Loucy (cell line): Measurements from ENCODE around the gene SASH1.

ENCODE experiments used
- EZH2phosphoT487 ChIP-seq: fragments of 200-600 bp; IDR thresholded peaks from 2 replicates; pipeline ENCODE4 v1.6.1; 2018; ENCODE audit warnings: antibody characterized with exemption, mild to moderate bottlenecking, moderate library complexity, borderline replicate concordance
- TF ChIP-seq, protein P1 (sequence below): fragments of 200-600 bp; sonication (generic); conservative IDR thresholded peaks from 2 replicates; pipeline ENCODE4 v1.5.1; 2014; ENCODE audit warnings: mild to moderate bottlenecking, antibody characterized with exemption, low read length

DNA sequence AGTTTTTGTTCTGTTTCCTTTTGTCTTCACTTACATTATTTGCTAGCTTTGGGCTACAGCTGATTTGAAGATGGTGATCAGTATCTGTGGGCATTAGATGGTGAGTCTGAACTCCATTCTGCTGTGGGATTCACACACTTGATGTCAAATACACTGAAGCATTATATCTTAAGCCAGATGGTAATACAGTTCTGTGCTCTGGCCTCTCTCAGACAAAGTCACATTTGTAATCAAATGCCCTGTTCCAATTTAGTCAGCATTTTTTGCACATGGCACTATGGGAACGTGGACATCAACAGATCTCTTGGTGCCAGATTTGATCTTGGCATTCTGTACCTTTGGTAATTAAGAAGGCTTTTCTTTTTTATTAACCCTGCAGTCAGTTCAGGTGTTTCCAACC, 56.0 kb downstream of the SASH1 start:
- TF ChIP-seq, protein P1, sequence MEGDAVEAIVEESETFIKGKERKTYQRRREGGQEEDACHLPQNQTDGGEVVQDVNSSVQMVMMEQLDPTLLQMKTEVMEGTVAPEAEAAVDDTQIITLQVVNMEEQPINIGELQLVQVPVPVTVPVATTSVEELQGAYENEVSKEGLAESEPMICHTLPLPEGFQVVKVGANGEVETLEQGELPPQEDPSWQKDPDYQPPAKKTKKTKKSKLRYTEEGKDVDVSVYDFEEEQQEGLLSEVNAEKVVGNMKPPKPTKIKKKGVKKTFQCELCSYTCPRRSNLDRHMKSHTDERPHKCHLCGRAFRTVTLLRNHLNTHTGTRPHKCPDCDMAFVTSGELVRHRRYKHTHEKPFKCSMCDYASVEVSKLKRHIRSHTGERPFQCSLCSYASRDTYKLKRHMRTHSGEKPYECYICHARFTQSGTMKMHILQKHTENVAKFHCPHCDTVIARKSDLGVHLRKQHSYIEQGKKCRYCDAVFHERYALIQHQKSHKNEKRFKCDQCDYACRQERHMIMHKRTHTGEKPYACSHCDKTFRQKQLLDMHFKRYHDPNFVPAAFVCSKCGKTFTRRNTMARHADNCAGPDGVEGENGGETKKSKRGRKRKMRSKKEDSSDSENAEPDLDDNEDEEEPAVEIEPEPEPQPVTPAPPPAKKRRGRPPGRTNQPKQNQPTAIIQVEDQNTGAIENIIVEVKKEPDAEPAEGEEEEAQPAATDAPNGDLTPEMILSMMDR, result no peak
- no peak for TF ChIP-seq EZH2phosphoT487
